OCI-LY3 (cell line): Measurements from ENCODE around the gene IRGQ.

Source experiments
- H2AFZ ChIP-seq: fragments of 200-600, 300-600 bp; shearing (Covaris generic); 2 replicates; pipeline ENCODE4 v1.6.0; 2014; ENCODE audit warnings: antibody characterized with exemption, low read depth, low read length
- H3K27ac ChIP-seq: fragments of 200-600, 300-600 bp; sonication (generic); 2 replicates; pipeline ENCODE4 v1.5.1; 2014; ENCODE audit warnings: mild to moderate bottlenecking, low read length, moderate library complexity, mixed read lengths
- H3K27me3 ChIP-seq: fragments of 200-600, 300-600 bp; sonication (generic); 2 replicates; pipeline ENCODE4 v1.6.1; 2014; ENCODE audit warnings: low read depth, low read length, mixed read lengths
- H3K36me3 ChIP-seq: fragments of 200-600, 300-600 bp; sonication (generic); replicated peaks from 2 replicates; pipeline ENCODE3; 2014; ENCODE audit warnings: low read depth, low read length, mixed read lengths
- H3K4me1 ChIP-seq: fragments of 300-600, 200-600 bp; sonication (generic); 2 replicates; pipeline ENCODE4 v1.6.1; 2014; ENCODE audit warnings: low read length, mixed read lengths
- H3K4me2 ChIP-seq: fragments of 200-600, 300-600 bp; sonication (generic); 2 replicates; pipeline ENCODE4 v1.6.1; 2014; ENCODE audit warnings: low read length, mixed read lengths
- H3K4me3 ChIP-seq: fragments of 300-600, 200-600 bp; sonication (generic); 2 replicates; pipeline ENCODE4 v1.5.1; 2014; ENCODE audit warnings: antibody characterized with exemption, mild to moderate bottlenecking, low read length, moderate library complexity
- H3K79me2 ChIP-seq: fragments of 300-600, 200-600 bp; shearing (Covaris generic); 2 replicates; pipeline ENCODE4 v1.6.1; 2014; ENCODE audit warnings: mild to moderate bottlenecking, low read length, mixed read lengths
- H3K9ac ChIP-seq: fragments of 300-600, 200-600 bp; shearing (Covaris generic); 2 replicates; pipeline ENCODE4 v1.6.0; 2014; ENCODE audit warnings: mild to moderate bottlenecking, low read length, moderate library complexity
- H3K9me3 ChIP-seq: fragments of 200-600, 300-600 bp; shearing (Covaris generic); 2 replicates; pipeline ENCODE4 v1.6.1; 2014; ENCODE audit warnings: low read length, mixed read lengths; ENCODE audit not compliant: insufficient read depth
- H4K20me1 ChIP-seq: fragments of 200-600, 300-600 bp; sonication (generic); 2 replicates; pipeline ENCODE4 v1.6.1; 2016; ENCODE audit warnings: low read length, mixed read lengths; ENCODE audit not compliant: insufficient read depth
- EZH2phosphoT487 ChIP-seq: fragments of 200-600 bp; shearing (Covaris generic); IDR thresholded peaks from 2 replicates; pipeline ENCODE4 v1.6.1; 2018; ENCODE audit warnings: antibody characterized with exemption, mixed run types, low read depth
- TF ChIP-seq, protein P1 (sequence below): fragments of 200-600, 300-600 bp; sonication (generic); IDR thresholded peaks from 2 replicates; pipeline ENCODE4 v1.5.1; 2014; ENCODE audit warnings: antibody characterized with exemption, low read length, low read depth

IRGQ gene

DNA sequence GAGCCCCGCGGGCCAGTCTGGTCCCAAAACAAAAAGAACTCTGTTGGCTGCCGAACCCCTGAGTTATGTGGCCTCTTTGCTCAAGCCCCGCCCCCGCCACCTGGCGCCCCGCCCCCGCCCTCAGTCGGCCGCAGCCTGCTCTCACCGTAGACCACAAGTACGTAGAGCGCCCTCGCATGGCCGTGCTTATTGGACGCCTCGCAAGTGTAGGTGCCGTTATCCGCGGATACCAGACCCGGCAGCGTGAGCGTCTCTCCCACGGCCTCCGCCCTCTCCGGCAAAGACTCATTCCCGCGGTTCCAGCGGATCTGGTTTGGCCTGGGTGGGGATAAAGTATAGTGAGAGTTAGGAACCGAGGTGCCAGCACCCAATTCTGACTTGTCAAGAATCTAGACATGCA is 29.0 kb upstream of the IRGQ start:
- Histone ChIP-seq H3K27ac (no peak overlapping the region), H3K9ac (no peak overlapping the region), H3K4me3 (no peak overlapping the region), H4K20me1 (no peaks in the 10 kb centered on the region), H3K36me3 (peaks cover 2% of the 10 kb centered on the region), H3K9me3 (no peaks in the 10 kb centered on the region), H3K27me3 (no peaks in the 10 kb centered on the region), H3K4me1 (peaks cover 5% of the 10 kb centered on the region), H3K4me2 (no peak overlapping the region), H3K79me2 (peaks cover 9% of the 10 kb centered on the region), H2AFZ (no peak overlapping the region)
- no peak for TF ChIP-seq EZH2phosphoT487
- TF ChIP-seq, protein P1, sequence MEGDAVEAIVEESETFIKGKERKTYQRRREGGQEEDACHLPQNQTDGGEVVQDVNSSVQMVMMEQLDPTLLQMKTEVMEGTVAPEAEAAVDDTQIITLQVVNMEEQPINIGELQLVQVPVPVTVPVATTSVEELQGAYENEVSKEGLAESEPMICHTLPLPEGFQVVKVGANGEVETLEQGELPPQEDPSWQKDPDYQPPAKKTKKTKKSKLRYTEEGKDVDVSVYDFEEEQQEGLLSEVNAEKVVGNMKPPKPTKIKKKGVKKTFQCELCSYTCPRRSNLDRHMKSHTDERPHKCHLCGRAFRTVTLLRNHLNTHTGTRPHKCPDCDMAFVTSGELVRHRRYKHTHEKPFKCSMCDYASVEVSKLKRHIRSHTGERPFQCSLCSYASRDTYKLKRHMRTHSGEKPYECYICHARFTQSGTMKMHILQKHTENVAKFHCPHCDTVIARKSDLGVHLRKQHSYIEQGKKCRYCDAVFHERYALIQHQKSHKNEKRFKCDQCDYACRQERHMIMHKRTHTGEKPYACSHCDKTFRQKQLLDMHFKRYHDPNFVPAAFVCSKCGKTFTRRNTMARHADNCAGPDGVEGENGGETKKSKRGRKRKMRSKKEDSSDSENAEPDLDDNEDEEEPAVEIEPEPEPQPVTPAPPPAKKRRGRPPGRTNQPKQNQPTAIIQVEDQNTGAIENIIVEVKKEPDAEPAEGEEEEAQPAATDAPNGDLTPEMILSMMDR = peak; percentile 10; the same call in 1 of the 2 replicates

DNA sequence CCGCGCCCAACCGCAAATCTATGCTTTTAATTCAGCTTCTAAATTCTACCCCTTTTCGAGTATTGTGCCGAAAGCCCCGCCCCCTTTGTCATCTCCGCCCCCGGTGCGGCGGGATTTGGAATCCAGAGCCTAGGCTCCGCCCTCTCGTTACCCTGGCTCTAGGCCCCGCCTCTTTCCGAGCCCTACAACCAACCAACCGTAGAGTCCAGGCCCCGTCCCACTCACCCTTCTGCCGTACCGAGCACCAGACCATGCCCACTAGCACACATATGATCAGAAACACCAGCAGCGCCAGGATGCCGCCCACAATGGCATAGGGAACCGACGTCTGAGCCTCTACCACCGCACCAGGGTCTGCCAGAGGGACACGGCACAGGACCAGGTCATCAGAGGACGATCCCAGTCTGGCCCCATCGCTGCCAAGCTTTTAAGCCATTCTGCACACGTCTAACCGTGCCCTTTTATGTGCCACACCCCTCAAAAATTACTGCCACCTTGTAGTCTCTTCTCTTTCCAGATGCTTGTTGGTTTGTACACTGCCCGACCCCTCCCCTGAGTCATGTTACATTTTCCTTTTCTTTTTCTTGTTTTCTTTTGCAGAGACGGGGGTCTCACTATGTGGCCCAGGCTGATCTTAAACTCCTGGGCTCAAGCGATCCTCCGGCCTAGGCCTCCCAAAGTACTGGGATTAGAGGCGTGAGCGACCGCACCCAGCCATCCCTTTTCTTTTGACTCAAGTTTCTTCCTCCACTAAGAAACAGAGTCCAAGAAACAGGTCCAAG is 28.1 kb upstream of the IRGQ start:
- Histone ChIP-seq H3K4me2 (no peak overlapping the region), H3K4me3 (no peak overlapping the region), H3K79me2 (peaks cover 13% of the 10 kb centered on the region), H3K27me3 (no peaks in the 10 kb centered on the region), H4K20me1 (no peaks in the 10 kb centered on the region), H3K27ac (no peak overlapping the region), H3K4me1 (peaks cover 5% of the 10 kb centered on the region), H2AFZ (no peak overlapping the region), H3K36me3 (peaks cover 2% of the 10 kb centered on the region), H3K9ac (no peak overlapping the region), H3K9me3 (no peaks in the 10 kb centered on the region)
- TF ChIP-seq, protein P1 = no peak
- no peak for TF ChIP-seq EZH2phosphoT487

DNA sequence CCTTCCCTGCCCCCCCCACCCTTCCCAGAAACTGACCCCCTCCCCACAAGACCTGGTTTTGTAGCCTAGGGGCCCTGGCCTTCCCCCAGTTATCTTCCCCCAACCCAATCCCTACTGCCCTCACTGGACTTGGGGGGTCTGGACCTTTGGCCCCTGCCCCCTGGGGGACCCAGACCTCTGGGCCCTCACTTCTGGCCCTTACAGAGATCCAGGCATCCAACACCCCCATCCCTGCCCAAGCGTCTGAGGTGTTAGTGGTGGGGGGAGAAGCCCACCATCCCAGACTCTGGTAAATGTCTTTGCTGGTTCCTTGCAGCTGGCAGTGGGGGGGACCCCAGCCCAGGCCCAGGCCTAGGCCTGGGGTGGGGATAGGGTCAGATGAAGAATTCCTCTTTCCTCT is 27.0 kb upstream of the IRGQ start:
- peaks cover 24% of the 10 kb centered on the region for H3K79me2 ChIP-seq
- H3K9ac ChIP-seq = no peak overlapping the region
- no peak overlapping the region for H2AFZ ChIP-seq
- no peak overlapping the region for H3K4me3 ChIP-seq
- no peaks in the 10 kb centered on the region for H3K27me3 ChIP-seq
- no peaks in the 10 kb centered on the region for H3K9me3 ChIP-seq
- H4K20me1 ChIP-seq = no peaks in the 10 kb centered on the region
- peaks cover 2% of the 10 kb centered on the region for H3K36me3 ChIP-seq
- H3K27ac ChIP-seq = no peak overlapping the region
- H3K4me2 ChIP-seq = no peak overlapping the region
- H3K4me1 ChIP-seq = peaks cover 5% of the 10 kb centered on the region
- TF ChIP-seq EZH2phosphoT487 = no peak
- TF ChIP-seq, protein P1 = no peak

DNA sequence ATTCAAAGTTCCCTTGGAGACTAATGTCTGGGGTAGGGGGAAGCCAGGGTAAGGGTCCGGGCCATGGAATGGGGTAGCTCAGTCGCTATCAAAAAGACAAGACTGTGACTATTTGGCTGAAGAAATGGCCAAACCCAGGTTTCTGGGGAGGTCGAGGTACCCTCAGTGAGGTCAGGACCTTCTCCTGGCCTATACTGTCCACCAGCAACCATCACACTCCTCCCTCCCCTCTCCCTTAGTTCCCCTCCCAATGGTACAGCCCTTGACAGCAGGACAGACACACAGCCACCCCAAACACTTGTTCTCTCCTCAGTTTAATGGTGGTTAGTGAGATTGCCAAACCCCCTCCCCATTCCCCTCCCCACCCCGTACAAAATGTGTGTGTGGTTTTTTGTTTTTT is 26.1 kb upstream of the IRGQ start:
- Histone ChIP-seq H3K79me2 (peaks cover 24% of the 10 kb centered on the region), H4K20me1 (no peaks in the 10 kb centered on the region), H3K9ac (no peak overlapping the region), H3K4me3 (no peak overlapping the region), H3K27ac (no peak overlapping the region), H3K4me1 (peaks cover 5% of the 10 kb centered on the region), H3K9me3 (no peaks in the 10 kb centered on the region), H3K27me3 (no peaks in the 10 kb centered on the region), H3K36me3 (peaks cover 2% of the 10 kb centered on the region), H2AFZ (no peak overlapping the region), H3K4me2 (no peak overlapping the region)
- no peak for TF ChIP-seq EZH2phosphoT487
- TF ChIP-seq, protein P1 = no peak
